Coronary artery (tissue), 2 donors: Measurements from ENCODE around the gene PAOX.

ENCODE experiments used
- DNase-seq: peaks from one replicate; pipeline ENCODE4 v3.0.0-alpha.2; 2017; ENCODE audit warnings: low spot score
- H3K27ac ChIP-seq, 2 donors: fragments of 200-600 bp; sonication (generic); one replicate each; pipeline ENCODE4 v1.5.1; 2016 to 2019
- H3K4me3 ChIP-seq: fragments of 200-600 bp; sonication (generic); 2 replicates; pipeline ENCODE4 v1.5.1; 2016; ENCODE audit warnings: mild to moderate bottlenecking, moderate library complexity
- CTCF ChIP-seq: fragments of 200-600 bp; sonication (generic); IDR thresholded peaks from one replicate; pipeline ENCODE4 v1.5.1; 2019; ENCODE audit warnings: antibody characterized with exemption

PAOX gene

GRCh38 chr10:133440633-133441285 lies 61.7 kb downstream of the PAOX start:
- H3K27ac ChIP-seq: no peak overlapping the region
- DNase-seq: peak; percentile 58
- H3K4me3 ChIP-seq: no peak overlapping the region
- TF ChIP-seq CTCF: no peak
